Activated CD4-positive, alpha-beta T cell treated with anti-CD3 and anti-CD28 coated beads, Interleukin-2, amount 10 ng/mL, durations not matched to agents 24 days and 14 days (primary cell): ENCODE data around the gene ACADM. TPM values are rescaled to one million over a fixed set of nuclear protein-coding genes. Genes with fewer than 3 reads are reported as not detected.

ENCODE experiments used
- total RNA-seq: library from RNA; stranded (reverse); gene quantifications from 2 replicates; pipeline ENCODE4 v1.2.3, GENCODE V29; 2022

ACADM gene
- total RNA-seq, 1 donor from 2014 or later = 56.7 TPM

Other genes with a start within 250 kb of the ACADM start
- gene SLC44A5, start 113.6 kb upstream of the ACADM start, total RNA-seq = not detected in 2 replicates
- 235 and 237 TPM in 2 replicates for gene RABGGTB, start 61.5 kb downstream of the ACADM start, total RNA-seq
- gene MSH4, start 72.2 kb downstream of the ACADM start, total RNA-seq = 0.33 and 0.42 TPM in 2 replicates
- not detected in 2 replicates for gene ASB17, start 207.7 kb downstream of the ACADM start, total RNA-seq